HG03442 (cell line): ENCODE results near the gene EVC.
"Not testable (repeated sequence)": the region's sequence is repeated elsewhere in the genome, so short reads cannot be mapped to it uniquely, and the experiment has no call there.

ENCODE experiments used
- ATAC-seq: cut with Tn5 transposase; IDR thresholded peaks from one replicate; pipeline ENCODE4 v1.9.1; 2021; ENCODE audit warnings: mild to moderate bottlenecking, moderate library complexity; ENCODE audit not compliant: unreplicated experiment

EVC gene

GRCh38 chr4:5707778-5708448 lies 3.1 kb upstream of the EVC start:
- ATAC-seq, result peak; percentile 6

GRCh38 chr4:5708449-5709206 lies 2.4 kb upstream of the EVC start, which contains the start of gene EVC2:
TSS of gene EVC2 (minus strand) at chr4:5708559. CDS start at chr4:5708513, 46 bp downstream.
- ATAC-seq, result peak; percentile 23

GRCh38 chr4:5709207-5709575 lies 1.8 kb upstream of the EVC start:
- no peak for ATAC-seq

GRCh38 chr4:5710065-5710960 lies 688 bp upstream of the EVC start:
- no peak for ATAC-seq

GRCh38 chr4:5711479-5712184 lies 631 bp downstream of the EVC start:
- ATAC-seq, result no peak

- peak; percentile 51 for ATAC-seq
Measured at GRCh38 chr4:5712517-5712916, 1.5 kb downstream of the EVC start.

GRCh38 chr4:5712931-5713330 lies 1.9 kb downstream of the EVC start:
- no peak for ATAC-seq

- ATAC-seq, result no peak
Measured at GRCh38 chr4:5713861-5714260, 2.9 kb downstream of the EVC start.

GRCh38 chr4:5715357-5715756 lies 4.4 kb downstream of the EVC start:
- no peak for ATAC-seq

GRCh38 chr4:5716391-5716790 lies 5.4 kb downstream of the EVC start:
- ATAC-seq, result no peak

- ATAC-seq, result no peak
Measured at GRCh38 chr4:5717449-5718158, 6.6 kb downstream of the EVC start.

GRCh38 chr4:5718411-5718810 lies 7.4 kb downstream of the EVC start:
- no peak for ATAC-seq

- ATAC-seq, result peak; percentile 61
Measured at GRCh38 chr4:5719350-5720055, 8.5 kb downstream of the EVC start.

GRCh38 chr4:5720157-5720850 lies 9.3 kb downstream of the EVC start:
- ATAC-seq, result no peak

- no peak for ATAC-seq
Measured at GRCh38 chr4:5720980-5721379, 10.0 kb downstream of the EVC start.

- ATAC-seq, result no peak
Measured at GRCh38 chr4:5721923-5722322, 10.9 kb downstream of the EVC start.

- ATAC-seq, result no peak
Measured at GRCh38 chr4:5722328-5722727, 11.3 kb downstream of the EVC start.

- ATAC-seq, result no peak
Measured at GRCh38 chr4:5724377-5724776, 13.4 kb downstream of the EVC start.

GRCh38 chr4:5728412-5728811 lies 17.4 kb downstream of the EVC start:
- ATAC-seq, result not testable (repeated sequence)
